Neuronal stem cell (in vitro differentiated cells): ENCODE data around the gene ACSF2.

Experiments used
- DNase-seq: peaks from one replicate; pipeline ENCODE4 v3.0.0-alpha.2; 2013; ENCODE audit warnings: low spot score
- H2AFZ ChIP-seq: one replicate; pipeline ENCODE4 v1.6.1; 2013; ENCODE audit warnings: mild to moderate bottlenecking, low read length, inconsistent platforms
- H2AK5ac ChIP-seq: 2 replicates; pipeline ENCODE4 v1.6.1; 2013; ENCODE audit warnings: low read depth, mild to moderate bottlenecking, inconsistent platforms, low read length, moderate library complexity, mixed read lengths
- H2BK120ac ChIP-seq: 2 replicates; pipeline ENCODE4 v1.6.1; 2013; ENCODE audit warnings: low read depth, mild to moderate bottlenecking, inconsistent platforms, low read length, moderate library complexity, mixed read lengths
- H2BK12ac ChIP-seq: one replicate; pipeline ENCODE4 v1.6.1; 2013; ENCODE audit warnings: low read length, inconsistent platforms
- H2BK15ac ChIP-seq: 2 replicates; pipeline ENCODE4 v1.6.1; 2013; ENCODE audit warnings: mild to moderate bottlenecking, low read length, inconsistent platforms, mixed read lengths
- H2BK5ac ChIP-seq: one replicate; pipeline ENCODE4 v1.6.1; 2013; ENCODE audit warnings: inconsistent platforms, mild to moderate bottlenecking, low read length, moderate library complexity
- H3K14ac ChIP-seq: one replicate; pipeline ENCODE4 v1.6.1; 2013; ENCODE audit warnings: low read length, inconsistent platforms
- H3K18ac ChIP-seq: 2 replicates; pipeline ENCODE4 v1.6.1; 2013; ENCODE audit warnings: low read length, inconsistent platforms
- H3K23ac ChIP-seq: 2 replicates; pipeline ENCODE4 v1.6.1; 2013; ENCODE audit warnings: low read depth, mild to moderate bottlenecking, mixed read lengths, low read length, inconsistent platforms; ENCODE audit not compliant: poor library complexity
- H3K27ac ChIP-seq: replicated peaks from 3 replicates; pipeline ENCODE4 v1.5.1; 2013; ENCODE audit warnings: low read length, inconsistent platforms
- H3K27me3 ChIP-seq, 3 experiments: 2 replicates each; pipeline ENCODE4 v1.6.1; 2013; ENCODE audit warnings: low read length in 3 of 3, mild to moderate bottlenecking in 2 of 3, inconsistent platforms in 1 of 3, low read depth in 1 of 3, mixed read lengths in 1 of 3, moderate library complexity in 1 of 3; ENCODE audit not compliant: control insufficient read depth in 3 of 3, insufficient read depth in 3 of 3
- H3K36me3 ChIP-seq, 2 donors: replicated peaks in 1 of 2; 2 replicates each; pipeline ENCODE4 v1.6.1; 2013; ENCODE audit warnings: low read length in 2 of 2; ENCODE audit not compliant: control insufficient read depth in 2 of 2, insufficient read depth in 2 of 2
- H3K4ac ChIP-seq: 2 replicates; pipeline ENCODE4 v1.6.1; 2013; ENCODE audit warnings: inconsistent platforms, mild to moderate bottlenecking, low read length, moderate library complexity
- H3K4me1 ChIP-seq, 2 donors: 1 replicate in 1 of 2; 2 replicates in 1 of 2; pipeline ENCODE4 v1.6.1; 2013; ENCODE audit warnings: low read length in 2 of 2, low read depth in 1 of 2; ENCODE audit not compliant: control insufficient read depth in 2 of 2, insufficient read depth in 1 of 2
- H3K4me2 ChIP-seq: one replicate; pipeline ENCODE4 v1.6.1; 2013; ENCODE audit warnings: mild to moderate bottlenecking, low read length, inconsistent platforms; ENCODE audit not compliant: insufficient read depth, poor library complexity, severe bottlenecking
- H3K4me3 ChIP-seq, 2 donors: 2 replicates each; pipeline ENCODE4 v1.5.1; 2013; ENCODE audit warnings: low read length in 2 of 2, mild to moderate bottlenecking in 2 of 2, inconsistent platforms in 1 of 2, moderate library complexity in 1 of 2
- H3K79me1 ChIP-seq: one replicate; pipeline ENCODE4 v1.6.1; 2013; ENCODE audit warnings: low read depth, mild to moderate bottlenecking, inconsistent platforms, low read length, moderate library complexity
- H3K9ac ChIP-seq: one replicate; pipeline ENCODE4 v1.6.1; 2013; ENCODE audit warnings: mild to moderate bottlenecking, low read depth, low read length, inconsistent platforms; ENCODE audit not compliant: poor library complexity
- H3K9me3 ChIP-seq, 2 donors: replicated peaks in 1 of 2; 2 replicates each; pipeline versions ENCODE3 to v1.6.1; 2013; ENCODE audit warnings: low read length in 2 of 2, mild to moderate bottlenecking in 2 of 2, inconsistent platforms in 1 of 2, low read depth in 1 of 2, mixed read lengths in 1 of 2, moderate library complexity in 1 of 2; ENCODE audit not compliant: control insufficient read depth in 2 of 2, insufficient read depth in 1 of 2
- H4K8ac ChIP-seq: one replicate; pipeline ENCODE4 v1.6.1; 2013; ENCODE audit warnings: low read depth, mild to moderate bottlenecking, inconsistent platforms, low read length, moderate library complexity
- H4K91ac ChIP-seq: one replicate; pipeline ENCODE4 v1.6.1; 2013; ENCODE audit warnings: low read length, low read depth, mild to moderate bottlenecking, inconsistent platforms; ENCODE audit not compliant: poor library complexity
- WGBS, 2 donors: extraction: QIAGEN DNeasy Blood & Tissue Kit; methylation state at CpG; one replicate each; pipeline ENCODE4 v1.1.7; 2013; ENCODE audit warnings: missing lambda C conversion rate in 2 of 2, mixed read lengths in 1 of 2; ENCODE audit not compliant: insufficient read length in 2 of 2, insufficient replicate concordance in 1 of 2; ENCODE audit errors: extremely low coverage in 2 of 2; 5-methylcytosine and 5-hydroxymethylcytosine counted together

Gene ACSF2

GRCh38 chr17:50469671-50470305 lies 43.8 kb downstream of the ACSF2 start:
- Histone ChIP-seq H2AK5ac (no peak overlapping the region), H4K8ac (peak overlapping the region; percentile 17), H3K14ac (peak overlapping the region; percentile 56), H3K4me2 (peak overlapping the region; percentile 69), H2BK5ac (no peak overlapping the region), H3K27ac (no peak overlapping the region), H2AFZ (no peak overlapping the region), H3K9me3 (peaks cover 6 to 8% of the 10 kb centered on the region in 2 donors), H3K18ac (peak overlapping the region; percentile 80), H3K4me1 (peaks cover 0 to 8% of the 10 kb centered on the region in 2 donors), H3K9ac (no peak overlapping the region), H2BK15ac (no peak overlapping the region), H3K79me1 (no peaks in the 10 kb centered on the region), H3K4me3 (no peak overlapping the region), H2BK12ac (no peak overlapping the region), H4K91ac (no peak overlapping the region), H3K4ac (no peak overlapping the region), H3K23ac (no peak overlapping the region), H3K36me3 (no peaks in the 10 kb centered on the region), H3K27me3 (peaks cover 16 to 81% (median 53%) of the 10 kb centered on the region in 3 experiments), H2BK120ac (no peak overlapping the region)
- WGBS, 2 donors: no CpG with 5 or more reads among the region's 19 CpGs
- DNase-seq: no peak

- WGBS, 2 donors: no CpG with 5 or more reads among the region's 6 CpGs
- Histone ChIP-seq H3K27me3 (peaks cover 16 to 88% (median 53%) of the 10 kb centered on the region in 3 experiments), H4K91ac (no peak overlapping the region), H3K23ac (peak overlapping the region; percentile 47), H3K79me1 (no peaks in the 10 kb centered on the region), H2AFZ (no peak overlapping the region), H2BK15ac (no peak overlapping the region), H3K18ac (no peak overlapping the region), H3K4me2 (no peak overlapping the region), H3K4me3 (no peak overlapping the region), H3K4me1 (peaks cover 0 to 8% of the 10 kb centered on the region in 2 donors), H2BK12ac (no peak overlapping the region), H3K4ac (no peak overlapping the region), H3K27ac (no peak overlapping the region), H3K36me3 (no peaks in the 10 kb centered on the region), H3K9me3 (peaks cover 6 to 8% of the 10 kb centered on the region in 2 donors), H3K9ac (no peak overlapping the region), H3K14ac (no peak overlapping the region), H2BK120ac (no peak overlapping the region), H4K8ac (no peak overlapping the region), H2BK5ac (no peak overlapping the region), H2AK5ac (no peak overlapping the region)
- no peak for DNase-seq
These were observed 44.4 kb downstream of the ACSF2 start for GRCh38 chr17:50470426-50470825.

- H3K23ac ChIP-seq: peak overlapping the region; percentile 60
- peaks cover 4 to 8% of the 10 kb centered on the region in 2 donors for H3K9me3 ChIP-seq
- H3K4me3 ChIP-seq: no peak overlapping the region
- no peak overlapping the region for H4K91ac ChIP-seq
- H3K4ac ChIP-seq: peak overlapping the region; percentile 81
- no peak overlapping the region for H2AFZ ChIP-seq
- peaks cover 16 to 93% (median 54%) of the 10 kb centered on the region in 3 experiments for H3K27me3 ChIP-seq
- no peak overlapping the region for H3K27ac ChIP-seq
- H2BK120ac ChIP-seq: no peak overlapping the region
- peaks cover 0 to 8% of the 10 kb centered on the region in 2 donors for H3K4me1 ChIP-seq
- H2AK5ac ChIP-seq: peak overlapping the region; percentile 74
- H2BK5ac ChIP-seq: no peak overlapping the region
- no peaks in the 10 kb centered on the region for H3K36me3 ChIP-seq
- no peak overlapping the region for H3K14ac ChIP-seq
- WGBS, 2 donors: no CpG with 5 or more reads among the region's 22 CpGs
- no peak overlapping the region for H4K8ac ChIP-seq
- DNase-seq: no peak
- no peak overlapping the region for H3K9ac ChIP-seq
- H3K18ac ChIP-seq: peak overlapping the region; percentile 79
- peak overlapping the region; percentile 7 for H2BK12ac ChIP-seq
- no peak overlapping the region for H3K4me2 ChIP-seq
- H2BK15ac ChIP-seq: no peak overlapping the region
- no peaks in the 10 kb centered on the region for H3K79me1 ChIP-seq
These were observed 45.2 kb downstream of the ACSF2 start for GRCh38 chr17:50471009-50471905.

- no CpG with 5 or more reads among the region's 10 CpGs for WGBS, 2 donors
- H3K36me3 ChIP-seq: no peaks in the 10 kb centered on the region
- no peak overlapping the region for H2BK5ac ChIP-seq
- H3K4me2 ChIP-seq: no peak overlapping the region
- H4K8ac ChIP-seq: no peak overlapping the region
- H3K79me1 ChIP-seq: no peaks in the 10 kb centered on the region
- no peak for DNase-seq
- H3K4me3 ChIP-seq: no peak overlapping the region
- no peak overlapping the region for H2BK12ac ChIP-seq
- H2AFZ ChIP-seq: no peak overlapping the region
- no peak overlapping the region for H3K4ac ChIP-seq
- peaks cover 4 to 8% of the 10 kb centered on the region in 2 donors for H3K9me3 ChIP-seq
- no peak overlapping the region for H4K91ac ChIP-seq
- no peak overlapping the region for H2BK120ac ChIP-seq
- H3K18ac ChIP-seq: peak overlapping the region; percentile 13
- peak overlapping the region; percentile 79 for H3K14ac ChIP-seq
- H2BK15ac ChIP-seq: peak overlapping the region; percentile 24
- no peak overlapping the region for H3K27ac ChIP-seq
- H3K27me3 ChIP-seq: peaks cover 16 to 90% (median 49%) of the 10 kb centered on the region in 3 experiments
- no peak overlapping the region for H3K9ac ChIP-seq
- H3K23ac ChIP-seq: no peak overlapping the region
- H3K4me1 ChIP-seq: peaks cover 0 to 8% of the 10 kb centered on the region in 2 donors
- no peak overlapping the region for H2AK5ac ChIP-seq
These were observed 46.3 kb downstream of the ACSF2 start for GRCh38 chr17:50472286-50472685.
